Measurements from ENCODE around the gene PTPRM. TPM values are rescaled to one million over a fixed set of nuclear protein-coding genes. Genes with fewer than 3 reads are reported as not detected.

The PTPRM gene
- total and polyA plus RNA-seq, 2 experiments from 2014 or later: 30.9 to 62.8 TPM

- in situ Hi-C loops (cut with MboI): no loop called here
These were observed 709.3 kb downstream of the PTPRM start for GRCh38 chr18:8276406-8276805.

GRCh38 chr18:8277270-8277669 is 710.2 kb downstream of the PTPRM start:
- Histone ChIP-seq H4K20me1 (ENCODE audit: insufficient read depth) (no peaks in the 10 kb centered on the region), H3F3A (ENCODE audit: insufficient read depth) (no peaks in the 10 kb centered on the region), H3K9me3 (ENCODE audit: low read depth) (no peaks in the 10 kb centered on the region), H3K27ac (no peak overlapping the region), H2AFZ (no peak overlapping the region), H3K79me2 (ENCODE audit: insufficient read depth) (no peaks in the 10 kb centered on the region), H3K36me3 (ENCODE audit: low read depth) (no peaks in the 10 kb centered on the region), H3K27me3 (replicated peaks; ENCODE audit: insufficient read depth) (no peaks in the 10 kb centered on the region), H3K4me3 (no peak overlapping the region), H3K9me2 (ENCODE audit: insufficient read depth) (no peaks in the 10 kb centered on the region), H3K4me1 (ENCODE audit: insufficient read depth) (no peaks in the 10 kb centered on the region), H3K9ac (no peak overlapping the region), H3K4me2 (ENCODE audit: unreplicated experiment) (no peak overlapping the region)
- no peak for TF ChIP-seq EZH2 (IDR thresholded peaks at IDR 0.05; ENCODE audit: insufficient read depth, poor library complexity, severe bottlenecking)
- no peak for TF ChIP-seq EZH2phosphoT487 (IDR thresholded peaks at IDR 0.05; ENCODE audit: insufficient read depth, low read depth)
- WGBS, 2 experiments (ENCODE audit: low coverage in 1 of 2, low lambda C conversion rate in 2 of 2, missing lambda C conversion rate in 2 of 2): 97 to 100% methylated on average over 1 of the region's 1 CpG
- in situ Hi-C loops (cut with MboI): no loop called here
- no peak for DNase-seq

More at GRCh38 chr18:8276406-8276805, 709.3 kb downstream of the PTPRM start:
- Histone ChIP-seq H3K4me3 (no peak overlapping the region), H3K4me1 (ENCODE audit: insufficient read depth) (no peaks in the 10 kb centered on the region), H3K36me3 (ENCODE audit: low read depth) (no peaks in the 10 kb centered on the region), H3K27ac (no peak overlapping the region), H3K9me3 (ENCODE audit: low read depth) (no peaks in the 10 kb centered on the region), H4K20me1 (ENCODE audit: insufficient read depth) (no peaks in the 10 kb centered on the region), H3K9ac (no peak overlapping the region), H3K27me3 (replicated peaks; ENCODE audit: insufficient read depth) (no peaks in the 10 kb centered on the region), H3K4me2 (ENCODE audit: unreplicated experiment) (no peak overlapping the region), H3K79me2 (ENCODE audit: insufficient read depth) (no peaks in the 10 kb centered on the region), H3F3A (ENCODE audit: insufficient read depth) (no peaks in the 10 kb centered on the region), H3K9me2 (ENCODE audit: insufficient read depth) (no peaks in the 10 kb centered on the region), H2AFZ (no peak overlapping the region)
- DNase-seq: no peak
- WGBS, 2 experiments (ENCODE audit: low coverage in 1 of 2, low lambda C conversion rate in 2 of 2, missing lambda C conversion rate in 2 of 2): 78 to 93% methylated on average over 3 of the region's 3 CpGs
- TF ChIP-seq EZH2phosphoT487 (IDR thresholded peaks at IDR 0.05; ENCODE audit: insufficient read depth, low read depth) (no peak), EZH2 (IDR thresholded peaks at IDR 0.05; ENCODE audit: insufficient read depth, poor library complexity, severe bottlenecking) (no peak)

- no peaks in the 10 kb centered on the region for H3K36me3 ChIP-seq (ENCODE audit: low read depth)
- no peaks in the 10 kb centered on the region for H4K20me1 ChIP-seq (ENCODE audit: insufficient read depth)
- H3K27me3 ChIP-seq (replicated peaks; ENCODE audit: insufficient read depth): no peaks in the 10 kb centered on the region
- H3K4me1 ChIP-seq (ENCODE audit: insufficient read depth): peaks cover 8% of the 10 kb centered on the region
- no peak for DNase-seq
- no peak for TF ChIP-seq EZH2 (IDR thresholded peaks at IDR 0.05; ENCODE audit: insufficient read depth, poor library complexity, severe bottlenecking)
- TF ChIP-seq EZH2phosphoT487 (IDR thresholded peaks at IDR 0.05; ENCODE audit: insufficient read depth, low read depth): no peak
- no peak overlapping the region for H2AFZ ChIP-seq
- in situ Hi-C loops (cut with MboI): no loop called here
- H3K4me2 ChIP-seq (ENCODE audit: unreplicated experiment): no peak overlapping the region
- no peaks in the 10 kb centered on the region for H3F3A ChIP-seq (ENCODE audit: insufficient read depth)
- no peak overlapping the region for H3K9ac ChIP-seq
- H3K9me3 ChIP-seq (ENCODE audit: low read depth): no peaks in the 10 kb centered on the region
- no peaks in the 10 kb centered on the region for H3K79me2 ChIP-seq (ENCODE audit: insufficient read depth)
- no peak overlapping the region for H3K4me3 ChIP-seq
- no peaks in the 10 kb centered on the region for H3K9me2 ChIP-seq (ENCODE audit: insufficient read depth)
- 47 to 50% methylated on average over 9 of the region's 9 CpGs for WGBS, 2 experiments (ENCODE audit: low coverage in 1 of 2, low lambda C conversion rate in 2 of 2, missing lambda C conversion rate in 2 of 2)
- H3K27ac ChIP-seq: no peak overlapping the region
These were observed 712.2 kb downstream of the PTPRM start for GRCh38 chr18:8279346-8279745.

GRCh38 chr18:8279781-8280330 is 712.7 kb downstream of the PTPRM start:
- no peaks in the 10 kb centered on the region for H3K79me2 ChIP-seq (ENCODE audit: insufficient read depth)
- no peaks in the 10 kb centered on the region for H3K27me3 ChIP-seq (replicated peaks; ENCODE audit: insufficient read depth)
- no peak overlapping the region for H3K4me3 ChIP-seq
- no peak overlapping the region for H3K9ac ChIP-seq
- in situ Hi-C loops (cut with MboI): no loop called here
- H3K9me2 ChIP-seq (ENCODE audit: insufficient read depth): no peaks in the 10 kb centered on the region
- H3F3A ChIP-seq (ENCODE audit: insufficient read depth): no peaks in the 10 kb centered on the region
- H3K9me3 ChIP-seq (ENCODE audit: low read depth): no peaks in the 10 kb centered on the region
- no peak for DNase-seq
- H3K4me1 ChIP-seq (ENCODE audit: insufficient read depth): peaks cover 8% of the 10 kb centered on the region
- no peak overlapping the region for H3K27ac ChIP-seq
- H3K36me3 ChIP-seq (ENCODE audit: low read depth): no peaks in the 10 kb centered on the region
- H4K20me1 ChIP-seq (ENCODE audit: insufficient read depth): no peaks in the 10 kb centered on the region
- no peak for TF ChIP-seq EZH2phosphoT487 (IDR thresholded peaks at IDR 0.05; ENCODE audit: insufficient read depth, low read depth)
- no peak overlapping the region for H3K4me2 ChIP-seq (ENCODE audit: unreplicated experiment)
- 95 to 96% methylated on average over 7 of the region's 7 CpGs for WGBS, 2 experiments (ENCODE audit: low coverage in 1 of 2, low lambda C conversion rate in 2 of 2, missing lambda C conversion rate in 2 of 2)
- no peak overlapping the region for H2AFZ ChIP-seq
